ENCODE data around the gene MED27.

GRCh38 chr9:132044176-132044875, 35.3 kb downstream of the MED27 start:
- TF ChIP-seq TAF1 (IDR thresholded peaks at IDR 0.05; ENCODE audit: low read depth, low read length) (no peak), CEBPB (IDR thresholded peaks at IDR 0.05; ENCODE audit: low read depth, low read length) (no peak), RNF2 (IDR thresholded peaks at IDR 0.05; ENCODE audit: borderline replicate concordance, low read depth, low read length, missing control alignments, poor library complexity, severe bottlenecking) (no peak), RXRA (IDR thresholded peaks at IDR 0.05; ENCODE audit: insufficient read depth, low read depth, low read length) (no peak), POLR2A (IDR thresholded peaks at IDR 0.05; ENCODE audit: control extremely low read depth in 1 of 2, low read depth in 2 of 2, low read length in 2 of 2) (no peak), TEAD4 (IDR thresholded peaks at IDR 0.05; ENCODE audit: low read depth, low read length) (no peak), CTCF (IDR thresholded peaks at IDR 0.05; ENCODE audit: control extremely low read depth in 1 of 3, insufficient read depth in 1 of 3, low read depth in 1 of 3, low read length in 3 of 3) (no peak), NRF1 (IDR thresholded peaks at IDR 0.05; ENCODE audit: low read depth, low read length) (no peak)
